IMR-90 (cell line): ENCODE results near the gene DPP6. TPM values are rescaled to one million over a fixed set of nuclear protein-coding genes. Genes with fewer than 3 reads are reported as not detected.

Source experiments
- ATAC-seq: fragments of 200-7000 bp; cut with Tn5 transposase; 2 replicates; pipeline ENCODE4 v1.9.1; 2020; ENCODE audit warnings: low read depth, mild to moderate bottlenecking, moderate library complexity
- BruUV-seq: library from RNA; stranded (reverse); fragments of 400-500 nt; replicated peaks from 2 replicates; lab custom pipeline; 2021; lab: Mats Ljungman, UMichigan
- CTCF ChIA-PET: fragments of 300-600 bp; formaldehyde crosslinking; extraction: SDS; loops from one replicate; lab custom pipeline; 2021; ENCODE audit warnings: antibody characterized with exemption; lab: Yijun Ruan, JAX
- POLR2A ChIA-PET: fragments of 300-600 bp; sonication (Branson Sonifier 250); formaldehyde crosslinking; loops from one replicate; lab custom pipeline; 2022; ENCODE audit warnings: antibody characterized with exemption; ENCODE audit not compliant: unreplicated experiment; lab: Charles Lee
- DNase-seq: peaks from one replicate; pipeline ENCODE4 v3.0.0; 2013
- H2AFZ ChIP-seq: replicated peaks from 2 replicates; pipeline ENCODE3; 2013; ENCODE audit warnings: low read length, mild to moderate bottlenecking; ENCODE audit not compliant: poor library complexity
- H2AK5ac ChIP-seq: 2 replicates; pipeline ENCODE4 v1.6.1; 2013; ENCODE audit warnings: low read depth, low read length, inconsistent platforms
- H2AK9ac ChIP-seq: replicated peaks from 2 replicates; pipeline ENCODE3; 2013; ENCODE audit warnings: mild to moderate bottlenecking, low read depth, low read length, moderate library complexity; ENCODE audit not compliant: poor library complexity
- H2BK120ac ChIP-seq: 2 replicates; pipeline ENCODE4 v1.6.1; 2013; ENCODE audit warnings: low read depth, low read length, inconsistent platforms
- H2BK15ac ChIP-seq: 3 replicates; pipeline ENCODE4 v1.6.1; 2013; ENCODE audit warnings: low read depth, low read length, inconsistent platforms
- H2BK20ac ChIP-seq: 2 replicates; pipeline ENCODE4 v1.6.1; 2013; ENCODE audit warnings: low read depth, mild to moderate bottlenecking, inconsistent platforms, low read length, moderate library complexity
- H2BK5ac ChIP-seq: 2 replicates; pipeline ENCODE4 v1.6.1; 2013; ENCODE audit warnings: mild to moderate bottlenecking, low read depth, low read length, inconsistent platforms; ENCODE audit not compliant: poor library complexity, severe bottlenecking
- H3K14ac ChIP-seq: replicated peaks from 2 replicates; pipeline ENCODE4 v1.6.1; 2013; ENCODE audit warnings: low read depth, low read length, inconsistent platforms
- H3K18ac ChIP-seq: 2 replicates; pipeline ENCODE4 v1.6.1; 2013; ENCODE audit warnings: low read depth, low read length, control low read depth
- H3K23ac ChIP-seq: 2 replicates; pipeline ENCODE4 v1.6.1; 2013; ENCODE audit warnings: low read depth, low read length, inconsistent platforms
- H3K27ac ChIP-seq: 2 replicates; pipeline ENCODE4 v1.5.1; 2013; ENCODE audit warnings: mild to moderate bottlenecking, control low read depth, low read length; ENCODE audit not compliant: insufficient read depth
- H3K27me3 ChIP-seq: 2 replicates; pipeline ENCODE4 v1.6.1; 2013; ENCODE audit warnings: low read length; ENCODE audit not compliant: control insufficient read depth, insufficient read depth
- H3K36me3 ChIP-seq: 2 replicates; pipeline ENCODE4 v1.6.1; 2013; ENCODE audit warnings: low read length, mixed read lengths; ENCODE audit not compliant: control insufficient read depth, insufficient read depth
- H3K4ac ChIP-seq: 2 replicates; pipeline ENCODE4 v1.6.1; 2013; ENCODE audit warnings: low read depth, low read length, inconsistent platforms
- H3K4me1 ChIP-seq: 2 replicates; pipeline ENCODE4 v1.6.1; 2013; ENCODE audit warnings: low read length, mixed read lengths; ENCODE audit not compliant: control insufficient read depth, insufficient read depth
- H3K4me2 ChIP-seq: 2 replicates; pipeline ENCODE4 v1.6.1; 2013; ENCODE audit warnings: low read depth, mild to moderate bottlenecking, control low read depth, low read length, moderate library complexity
- H3K4me3 ChIP-seq: 2 replicates; pipeline ENCODE4 v1.5.1; 2013; ENCODE audit warnings: low read depth, mild to moderate bottlenecking, control low read depth, low read length, moderate library complexity; ENCODE audit not compliant: insufficient read depth
- H3K56ac ChIP-seq: 2 replicates; pipeline ENCODE4 v1.6.1; 2013; ENCODE audit warnings: low read length, inconsistent platforms; ENCODE audit not compliant: insufficient read depth; ENCODE audit errors: extremely low read depth
- H3K79me1 ChIP-seq, 2 experiments: 2 replicates each; pipeline ENCODE4 v1.6.1; 2013; ENCODE audit warnings: low read length in 2 of 2, inconsistent platforms in 1 of 2, low read depth in 1 of 2
- H3K9ac ChIP-seq: 2 replicates; pipeline ENCODE4 v1.6.1; 2013; ENCODE audit warnings: low read depth, low read length, control low read depth
- H3K9me1 ChIP-seq: 2 replicates; pipeline ENCODE4 v1.6.1; 2013; ENCODE audit warnings: low read length, inconsistent platforms; ENCODE audit not compliant: insufficient read depth
- H3K9me3 ChIP-seq: 2 replicates; pipeline ENCODE4 v1.6.1; 2013; ENCODE audit warnings: low read length; ENCODE audit not compliant: control insufficient read depth, insufficient read depth
- H4K20me1 ChIP-seq: 2 replicates; pipeline ENCODE4 v1.6.1; 2013; ENCODE audit warnings: low read length, inconsistent platforms; ENCODE audit not compliant: insufficient read depth
- H4K5ac ChIP-seq: 2 replicates; pipeline ENCODE4 v1.6.1; 2013; ENCODE audit warnings: mild to moderate bottlenecking, low read depth, low read length, control low read depth
- H4K8ac ChIP-seq, 2 experiments: 2 replicates each; pipeline ENCODE4 v1.6.1; 2013; ENCODE audit warnings: low read depth in 2 of 2, low read length in 2 of 2, control low read depth in 1 of 2, inconsistent platforms in 1 of 2
- H4K91ac ChIP-seq: 2 replicates; pipeline ENCODE4 v1.6.1; 2013; ENCODE audit warnings: low read depth, low read length, inconsistent platforms; ENCODE audit not compliant: insufficient read depth
- FOS ChIP-seq: fragments of 150-350 bp; IDR thresholded peaks from 2 replicates; pipeline ENCODE4 v1.6.1; 2016; ENCODE audit warnings: low read depth, low read length
- MAFK ChIP-seq: IDR thresholded peaks from 2 replicates; pipeline ENCODE4 v1.6.1; 2012; ENCODE audit warnings: low read depth, low read length, improper control_type of control experiment
- MAZ ChIP-seq: IDR thresholded peaks from 2 replicates; pipeline ENCODE4 v1.6.1; 2012; ENCODE audit warnings: low read depth, mild to moderate bottlenecking, low read length, improper control_type of control experiment, moderate library complexity, borderline replicate concordance
- NFE2L2 ChIP-seq: fragments of 150-350 bp; IDR thresholded peaks from 2 replicates; pipeline ENCODE4 v1.6.1; 2016; ENCODE audit warnings: low read depth, mild to moderate bottlenecking, low read length
- POLR2A ChIP-seq: IDR thresholded peaks from 2 replicates; pipeline ENCODE4 v1.6.1; 2012; ENCODE audit warnings: mild to moderate bottlenecking, low read depth, low read length
- RAD21 ChIP-seq: IDR thresholded peaks from 2 replicates; pipeline ENCODE4 v1.6.1; 2012; ENCODE audit warnings: low read length, improper control_type of control experiment
- RFX5 ChIP-seq: IDR thresholded peaks from 2 replicates; pipeline ENCODE4 v1.8.0; 2012; ENCODE audit warnings: low read depth, mild to moderate bottlenecking, low read length, moderate library complexity
- WGBS, 2 experiments: methylation state at CpG; one replicate each; pipeline versions ENCODE4 v1.1.5 to v1.1.7; 2013; ENCODE audit warnings: missing lambda C conversion rate in 2 of 2; ENCODE audit not compliant: insufficient read length in 1 of 2; ENCODE audit errors: extremely low coverage in 2 of 2; 5-methylcytosine and 5-hydroxymethylcytosine counted together
- dilution Hi-C: fragments of 300-500 bp; cut with HindIII; formaldehyde crosslinking; loops from one replicate; pipeline ENCODE4 v1.14.3; 2018; ENCODE audit warnings: low sequenced_read_pairs; ENCODE audit not compliant: unreplicated experiment
- in situ Hi-C: fragments of 300-500 bp; cut with MboI; formaldehyde crosslinking; loops from 3 replicates; pipeline ENCODE4 v1.14.3; 2019; ENCODE audit warnings: low sequenced_read_pairs, inconsistent platforms, mixed read lengths
- intact Hi-C: fragments of 100-400 bp; cut with micrococcal nuclease; formaldehyde crosslinking; loops from 2 replicates; pipeline ENCODE4 v1.10.0; 2022
- polyA plus RNA-seq, 3 experiments: library from polyadenylated mRNA; depleted of rRNA; stranded (reverse); fragments of >200 nt; gene quantifications; 2 replicates each; pipeline ENCODE4 v1.2.3, GENCODE V29; 2012; ENCODE audit warnings: low replicate concordance in 1 of 3
- total RNA-seq: library from RNA; depleted of rRNA; stranded (reverse); fragments of >200 nt; gene quantifications from 2 replicates; pipeline ENCODE4 v1.2.3, GENCODE V29; 2012

DPP6 gene
- total and polyA plus RNA-seq, 2 of the 4 experiments (the other 2 are of a cell fraction) = not detected

- no peak overlapping the region for H2AFZ ChIP-seq
- H3K9me1 ChIP-seq = no peaks in the 10 kb centered on the region
- H2BK120ac ChIP-seq = no peak overlapping the region
- H2BK5ac ChIP-seq = no peak overlapping the region
- no peak overlapping the region for H3K23ac ChIP-seq
- H4K20me1 ChIP-seq = no peaks in the 10 kb centered on the region
- WGBS, 2 experiments = 80% methylated on average over 1 of the region's 3 CpGs; no CpG with 5 or more reads in 1 of the 2 experiments
- H3K4me2 ChIP-seq = no peak overlapping the region
- H3K79me1 ChIP-seq = no peaks in the 10 kb centered on the region
- ChIA-PET POLR2A (no interaction called here), CTCF (no interaction called here)
- ATAC-seq = no peak
- in situ Hi-C loops = no loop called here
- no peak overlapping the region for H3K27ac ChIP-seq
- no peak overlapping the region for H3K56ac ChIP-seq
- H2AK5ac ChIP-seq = no peak overlapping the region
- no peak overlapping the region for H2AK9ac ChIP-seq
- BruUV-seq = no TSS peak
- no peak overlapping the region for H4K91ac ChIP-seq
- no peak overlapping the region for H3K4me3 ChIP-seq
- H4K5ac ChIP-seq = no peak overlapping the region
- dilution Hi-C loops = no loop called here
- TF ChIP-seq NFE2L2 (no peak), MAFK (no peak), FOS (no peak), RFX5 (no peak), RAD21 (no peak), MAZ (no peak), POLR2A (no peak)
- no peak overlapping the region for H3K14ac ChIP-seq
- no peak overlapping the region for H2BK15ac ChIP-seq
- no peak overlapping the region for H2BK20ac ChIP-seq
- H3K27me3 ChIP-seq = no peaks in the 10 kb centered on the region
- H3K18ac ChIP-seq = no peak overlapping the region
- H3K36me3 ChIP-seq = no peaks in the 10 kb centered on the region
- DNase-seq = no peak
- intact Hi-C loops = no loop called here
- no peaks in the 10 kb centered on the region for H3K4me1 ChIP-seq
- H3K4ac ChIP-seq = no peak overlapping the region
- H4K8ac ChIP-seq = no peak overlapping the region
- H3K9ac ChIP-seq = no peak overlapping the region
- peaks cover 23% of the 10 kb centered on the region for H3K9me3 ChIP-seq
Measured at GRCh38 chr7:154688952-154689351, 636.8 kb downstream of the DPP6 start.
